ENCODE results near the gene TSPEAR.

The TSPEAR gene

DNA sequence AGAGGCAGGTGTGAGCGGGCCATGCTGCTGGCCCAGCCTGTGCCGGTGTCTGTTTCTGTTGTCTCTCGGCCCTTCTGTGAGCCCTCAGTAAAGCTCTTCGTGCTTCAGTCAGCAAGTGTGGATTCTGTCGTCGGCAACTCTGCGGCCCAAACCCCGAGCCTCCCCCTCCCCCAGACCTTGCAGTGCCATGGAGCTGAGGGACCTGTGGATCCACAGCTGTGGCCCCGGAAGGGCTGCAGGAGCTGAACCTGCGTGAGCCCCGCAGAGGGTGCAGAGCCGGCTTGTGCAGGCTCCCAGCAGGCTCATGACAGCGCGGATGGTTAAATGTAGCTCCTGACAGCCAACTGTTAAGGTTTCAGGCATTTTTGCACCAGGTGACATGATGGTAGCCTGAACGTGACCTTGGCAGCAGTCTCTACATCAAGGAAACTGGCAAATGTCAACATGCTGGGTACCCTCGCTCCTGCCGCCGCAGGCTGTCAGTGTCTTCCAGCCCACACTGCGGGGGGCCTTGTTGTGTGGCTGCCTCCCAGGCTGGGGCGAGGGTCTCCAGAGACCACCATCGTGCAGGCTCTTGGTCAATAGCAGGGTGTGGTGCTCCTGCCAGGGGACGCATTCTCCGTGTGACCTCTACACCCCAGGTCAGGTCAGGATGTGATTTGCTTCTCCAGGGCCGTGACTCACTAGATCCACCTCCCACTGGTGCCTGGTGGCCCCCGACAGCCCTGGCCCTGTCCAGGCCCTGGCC, 249.1 kb downstream of the TSPEAR start:
- Histone ChIP-seq H3K4me1 (ENCODE audit: control insufficient read depth, low read length) (no peaks in the 10 kb centered on the region), H3K79me2 (ENCODE audit: control insufficient read depth, low read length) (no peaks in the 10 kb centered on the region), H3K36me3 (ENCODE audit: control insufficient read depth, low read length) (no peaks in the 10 kb centered on the region), H3K27me3 (ENCODE audit: control insufficient read depth, low read length) (no peaks in the 10 kb centered on the region), H3K4me3 (ENCODE audit: low read length) (no peak overlapping the region), H3K4me2 (ENCODE audit: low read length) (no peak overlapping the region), H3K9me3 (ENCODE audit: control insufficient read depth, insufficient read depth, low read length) (no peaks in the 10 kb centered on the region), H4K20me1 (ENCODE audit: control insufficient read depth, insufficient read depth, low read depth, low read length) (no peaks in the 10 kb centered on the region), H3F3A (ENCODE audit: control insufficient read depth, insufficient read depth) (no peaks in the 10 kb centered on the region), H3K9me2 (replicated peaks; ENCODE audit: control insufficient read depth, low read length) (no peaks in the 10 kb centered on the region), H3K27ac (ENCODE audit: low read depth, low read length) (no peak overlapping the region)
- no peak for TF ChIP-seq EZH2phosphoT487 (IDR thresholded peaks at IDR 0.05; ENCODE audit: borderline replicate concordance, low read length)
- TF ChIP-seq CTCF (IDR thresholded peaks at IDR 0.05; ENCODE audit: low read depth, low read length, poor library complexity, severe bottlenecking), result no peak

- no peaks in the 10 kb centered on the region for H3K9me2 ChIP-seq (replicated peaks; ENCODE audit: control insufficient read depth, low read length)
- no peaks in the 10 kb centered on the region for H3K27me3 ChIP-seq (ENCODE audit: control insufficient read depth, low read length)
- H3K4me2 ChIP-seq (ENCODE audit: low read length), result no peak overlapping the region
- H3F3A ChIP-seq (ENCODE audit: control insufficient read depth, insufficient read depth), result no peaks in the 10 kb centered on the region
- H3K36me3 ChIP-seq (ENCODE audit: control insufficient read depth, low read length), result no peaks in the 10 kb centered on the region
- no peaks in the 10 kb centered on the region for H3K9me3 ChIP-seq (ENCODE audit: control insufficient read depth, insufficient read depth, low read length)
- TF ChIP-seq CTCF (IDR thresholded peaks at IDR 0.05; ENCODE audit: low read depth, low read length, poor library complexity, severe bottlenecking) (no peak), EZH2phosphoT487 (IDR thresholded peaks at IDR 0.05; ENCODE audit: borderline replicate concordance, low read length) (no peak)
- no peaks in the 10 kb centered on the region for H4K20me1 ChIP-seq (ENCODE audit: control insufficient read depth, insufficient read depth, low read depth, low read length)
- no peak overlapping the region for H3K27ac ChIP-seq (ENCODE audit: low read depth, low read length)
- no peaks in the 10 kb centered on the region for H3K79me2 ChIP-seq (ENCODE audit: control insufficient read depth, low read length)
- no peak overlapping the region for H3K4me3 ChIP-seq (ENCODE audit: low read length)
- H3K4me1 ChIP-seq (ENCODE audit: control insufficient read depth, low read length), result no peaks in the 10 kb centered on the region
These were observed 249.8 kb downstream of the TSPEAR start for GRCh38 chr21:44461464-44462001.

GRCh38 chr21:44461005-44461404, 250.4 kb downstream of the TSPEAR start:
- H3K27me3 ChIP-seq (ENCODE audit: control insufficient read depth, low read length), result no peaks in the 10 kb centered on the region
- H3K4me1 ChIP-seq (ENCODE audit: control insufficient read depth, low read length), result no peaks in the 10 kb centered on the region
- no peaks in the 10 kb centered on the region for H3K9me2 ChIP-seq (replicated peaks; ENCODE audit: control insufficient read depth, low read length)
- TF ChIP-seq CTCF (IDR thresholded peaks at IDR 0.05; ENCODE audit: low read depth, low read length, poor library complexity, severe bottlenecking) (no peak), EZH2phosphoT487 (IDR thresholded peaks at IDR 0.05; ENCODE audit: borderline replicate concordance, low read length) (no peak)
- H3K9me3 ChIP-seq (ENCODE audit: control insufficient read depth, insufficient read depth, low read length), result no peaks in the 10 kb centered on the region
- H3K4me3 ChIP-seq (ENCODE audit: low read length), result no peak overlapping the region
- H4K20me1 ChIP-seq (ENCODE audit: control insufficient read depth, insufficient read depth, low read depth, low read length), result no peaks in the 10 kb centered on the region
- H3K79me2 ChIP-seq (ENCODE audit: control insufficient read depth, low read length), result no peaks in the 10 kb centered on the region
- no peak overlapping the region for H3K4me2 ChIP-seq (ENCODE audit: low read length)
- H3K36me3 ChIP-seq (ENCODE audit: control insufficient read depth, low read length), result no peaks in the 10 kb centered on the region
- H3K27ac ChIP-seq (ENCODE audit: low read depth, low read length), result no peak overlapping the region
- H3F3A ChIP-seq (ENCODE audit: control insufficient read depth, insufficient read depth), result no peaks in the 10 kb centered on the region

Data from DOHH2 (cell line).